Tibial nerve (tissue), 4 donors: ENCODE measurements around the gene CACNA1F.

Experiments used
- EP300 ChIP-seq, 2 donors: sonication (generic); formaldehyde crosslinking; IDR thresholded peaks; one replicate each; pipeline ENCODE4 v1.6.1; 2017; ENCODE audit warnings: antibody characterized with exemption in 2 of 2, mild to moderate bottlenecking in 1 of 2
- POLR2A ChIP-seq, 2 donors: fragments of 450-650 bp; IDR thresholded peaks; one replicate each; pipeline ENCODE4 v1.6.1; 2017; ENCODE audit warnings: antibody characterized with exemption in 2 of 2, mild to moderate bottlenecking in 2 of 2, moderate library complexity in 2 of 2
- TF ChIP-seq, protein P1 (sequence below), 5 experiments: fragments of 200-600 bp in 3 of 5; fragments of 450-650 bp in 2 of 5; sonication (generic) in 3 of 5; IDR thresholded peaks; one replicate each; pipeline ENCODE4 v1.5.1; 2016 to 2019; ENCODE audit warnings: antibody characterized with exemption in 5 of 5, mild to moderate bottlenecking in 3 of 5, moderate library complexity in 2 of 5

DNA sequence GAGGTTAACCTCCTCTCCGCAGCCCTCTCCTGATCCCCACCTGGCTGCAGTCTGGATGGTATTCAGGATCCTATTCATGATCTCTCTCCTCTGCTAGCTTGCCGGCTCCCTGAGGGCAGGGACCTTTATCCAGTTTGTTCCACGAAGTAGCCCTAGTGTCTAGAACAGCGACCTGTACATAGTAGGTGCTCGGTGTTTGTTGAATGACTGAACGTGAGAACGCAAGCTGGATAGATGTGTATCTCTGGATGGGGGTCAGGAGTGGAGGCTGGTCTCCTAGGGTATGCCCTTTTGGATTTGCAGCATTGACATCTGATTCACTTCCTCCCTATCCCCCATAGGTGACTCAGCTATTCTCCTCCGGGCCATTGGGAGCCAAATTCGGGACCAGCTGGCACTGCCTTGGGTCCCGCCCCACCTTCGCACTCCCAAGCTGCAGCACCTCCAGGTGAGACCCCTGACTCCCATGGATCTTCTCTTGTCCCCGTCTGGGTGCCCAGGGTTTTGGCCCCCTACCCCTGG, 9.5 kb upstream of the CACNA1F start:
- TF ChIP-seq EP300 (IDR thresholded peaks at IDR 0.05) (no peak), POLR2A (IDR thresholded peaks at IDR 0.05) (no peak)
- TF ChIP-seq, protein P1, sequence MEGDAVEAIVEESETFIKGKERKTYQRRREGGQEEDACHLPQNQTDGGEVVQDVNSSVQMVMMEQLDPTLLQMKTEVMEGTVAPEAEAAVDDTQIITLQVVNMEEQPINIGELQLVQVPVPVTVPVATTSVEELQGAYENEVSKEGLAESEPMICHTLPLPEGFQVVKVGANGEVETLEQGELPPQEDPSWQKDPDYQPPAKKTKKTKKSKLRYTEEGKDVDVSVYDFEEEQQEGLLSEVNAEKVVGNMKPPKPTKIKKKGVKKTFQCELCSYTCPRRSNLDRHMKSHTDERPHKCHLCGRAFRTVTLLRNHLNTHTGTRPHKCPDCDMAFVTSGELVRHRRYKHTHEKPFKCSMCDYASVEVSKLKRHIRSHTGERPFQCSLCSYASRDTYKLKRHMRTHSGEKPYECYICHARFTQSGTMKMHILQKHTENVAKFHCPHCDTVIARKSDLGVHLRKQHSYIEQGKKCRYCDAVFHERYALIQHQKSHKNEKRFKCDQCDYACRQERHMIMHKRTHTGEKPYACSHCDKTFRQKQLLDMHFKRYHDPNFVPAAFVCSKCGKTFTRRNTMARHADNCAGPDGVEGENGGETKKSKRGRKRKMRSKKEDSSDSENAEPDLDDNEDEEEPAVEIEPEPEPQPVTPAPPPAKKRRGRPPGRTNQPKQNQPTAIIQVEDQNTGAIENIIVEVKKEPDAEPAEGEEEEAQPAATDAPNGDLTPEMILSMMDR (IDR thresholded peaks at IDR 0.05): no peak
